HG03175 (cell line): ENCODE results near the gene ETF1.

Experiments
- ATAC-seq: cut with Tn5 transposase; IDR thresholded peaks from one replicate; pipeline ENCODE4 v1.9.1; 2021; ENCODE audit warnings: mild to moderate bottlenecking, moderate library complexity; ENCODE audit not compliant: unreplicated experiment

Gene ETF1

DNA sequence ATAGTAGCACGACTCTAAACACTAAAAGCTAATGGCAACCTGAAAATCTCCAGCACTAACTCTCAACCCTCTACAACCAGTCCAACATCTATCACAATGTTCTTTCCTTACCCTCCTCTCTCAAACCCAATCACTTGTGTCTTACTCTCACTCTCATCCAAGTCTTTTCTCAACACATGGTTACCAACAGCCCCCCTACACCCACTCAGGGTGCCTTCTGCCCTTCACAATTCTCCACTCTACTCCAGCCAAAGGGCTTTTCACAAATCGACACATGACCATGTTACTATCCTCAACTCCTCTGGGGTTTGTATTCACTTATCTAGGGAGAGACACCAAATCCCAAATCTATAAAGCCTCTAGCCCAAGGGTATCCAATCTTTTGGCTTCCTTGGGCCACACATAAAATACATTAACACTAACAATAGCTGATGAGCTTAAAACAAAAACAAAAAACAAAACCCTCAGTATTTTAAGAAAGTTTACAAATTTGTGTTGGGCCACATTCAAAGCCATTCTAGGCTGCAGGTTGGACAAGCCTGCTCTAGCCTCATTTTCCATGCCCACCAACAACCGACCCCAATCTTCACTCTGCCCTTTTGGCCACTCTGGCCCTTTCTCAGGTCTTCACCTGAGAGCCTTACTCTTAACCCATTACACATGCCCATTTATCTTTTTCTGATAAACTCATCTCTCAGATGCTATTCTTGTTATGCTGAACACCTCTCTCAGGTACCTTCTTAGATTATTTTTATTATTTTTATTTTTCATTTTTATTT is 20.5 kb upstream of the ETF1 start:
- ATAC-seq, result no peak

GRCh38 chr5:138560971-138561370 is 17.9 kb upstream of the ETF1 start:
- no peak for ATAC-seq

DNA sequence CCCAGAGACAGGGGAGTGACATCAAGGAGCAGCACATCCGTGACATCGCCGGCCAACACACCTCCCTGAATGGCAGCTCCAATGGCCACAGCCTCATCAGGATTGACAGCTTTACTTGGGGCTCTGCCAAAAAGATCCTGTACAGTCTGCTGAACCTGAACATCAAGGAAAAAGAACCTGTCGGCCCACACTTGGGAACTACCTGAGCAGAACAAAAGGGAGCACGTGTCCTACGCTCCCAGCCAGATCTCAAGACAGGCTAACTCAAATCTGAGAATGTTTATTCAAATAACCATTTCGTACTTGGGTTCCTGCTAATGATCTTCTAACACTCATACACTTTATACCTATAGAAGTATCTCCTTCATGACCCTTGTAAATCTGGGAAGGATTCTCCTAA is 16.9 kb upstream of the ETF1 start:
- ATAC-seq, result no peak

DNA sequence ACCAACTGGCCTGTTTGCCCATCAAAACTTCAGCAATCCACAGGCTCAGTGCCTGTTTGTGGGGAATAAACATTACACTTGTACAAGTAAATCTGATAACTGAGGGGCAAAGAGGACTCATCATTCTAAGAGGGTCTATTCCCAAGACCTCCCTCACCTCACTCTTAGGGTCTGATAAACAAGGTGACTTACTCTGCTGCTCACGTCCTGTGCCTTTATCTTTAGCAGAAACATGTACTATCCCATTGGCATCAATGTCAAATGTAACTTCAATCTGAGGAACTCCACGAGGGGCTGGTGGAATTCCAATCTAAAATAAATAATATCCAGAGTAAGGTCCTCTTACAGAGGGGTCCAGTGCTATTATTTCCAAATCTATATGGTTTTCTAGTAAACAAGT is 14.6 kb upstream of the ETF1 start:
- ATAC-seq, result no peak

DNA sequence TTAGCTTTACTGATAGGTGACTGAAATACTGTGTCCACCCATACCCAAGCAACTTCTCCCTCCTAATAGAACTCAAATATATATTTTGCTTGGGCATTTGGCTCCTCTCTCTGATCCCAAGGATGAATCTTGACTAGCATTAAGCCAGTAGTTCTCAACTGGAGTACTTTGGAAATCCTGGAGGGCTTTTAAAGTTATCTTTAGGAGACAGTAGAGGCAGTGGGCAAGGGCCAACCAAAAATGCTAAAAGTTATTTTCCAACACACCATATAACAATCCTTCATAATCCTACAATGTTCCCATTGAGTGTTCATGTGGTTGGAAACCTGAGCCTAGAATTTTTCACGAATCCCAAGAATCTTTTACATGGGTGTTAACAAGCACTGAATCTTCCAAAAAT is 11.1 kb upstream of the ETF1 start:
- no peak for ATAC-seq

DNA sequence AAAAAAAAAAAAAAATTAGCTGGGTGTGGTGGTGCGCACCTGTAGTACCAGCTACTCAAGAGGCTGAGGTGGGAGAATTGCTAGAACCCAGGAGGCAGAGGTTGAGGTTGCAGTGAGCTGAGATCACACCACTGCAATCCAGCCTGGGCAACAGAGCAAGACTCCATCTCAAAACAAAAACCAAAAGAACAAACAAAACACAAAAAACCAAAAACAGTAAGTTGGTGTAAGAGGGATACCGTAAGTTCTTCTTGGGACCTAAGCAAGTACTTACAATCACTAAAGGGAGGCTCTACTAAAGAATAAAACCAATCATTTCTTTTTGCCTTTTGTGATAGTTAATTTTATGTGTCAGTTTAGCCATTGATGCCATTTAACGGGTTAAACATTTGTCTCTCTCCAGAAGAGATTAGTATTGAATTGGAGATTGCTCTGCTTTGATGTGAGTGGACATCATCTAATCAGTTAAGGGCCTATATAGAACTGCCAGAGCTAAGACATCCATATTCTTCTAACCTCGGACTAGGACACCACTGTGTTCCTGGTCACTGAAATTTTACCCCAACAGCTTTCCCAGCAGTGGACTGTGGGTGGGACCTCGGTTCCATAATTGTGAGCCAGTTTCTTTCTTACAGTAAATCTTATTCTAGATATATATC is 10.5 kb upstream of the ETF1 start:
- no peak for ATAC-seq

DNA sequence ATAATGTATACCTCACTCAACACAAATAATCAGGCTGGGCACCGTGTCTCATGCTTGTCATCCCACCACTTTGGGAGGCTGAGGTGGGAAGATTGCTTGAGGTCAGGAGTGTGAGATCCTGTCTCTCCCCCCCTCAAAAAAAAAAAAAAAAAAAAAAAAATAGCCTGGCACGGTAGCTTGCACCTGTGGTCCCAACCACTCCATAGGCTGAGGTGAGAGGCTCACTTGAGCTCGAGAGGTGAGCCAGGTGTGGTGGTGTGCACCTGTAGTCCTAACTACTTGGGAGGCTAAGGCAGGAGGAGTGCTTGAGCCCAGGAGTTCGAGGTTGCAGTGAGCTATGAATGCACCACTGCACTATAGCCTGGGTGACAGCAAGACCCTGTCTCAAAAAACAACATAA is 9.6 kb upstream of the ETF1 start:
- ATAC-seq, result no peak

- no peak for ATAC-seq
Measured at GRCh38 chr5:138549414-138549813, 6.4 kb upstream of the ETF1 start.

- no peak for ATAC-seq
Measured at GRCh38 chr5:138545919-138546562, 3.0 kb upstream of the ETF1 start.

- no peak for ATAC-seq
Measured at GRCh38 chr5:138544181-138545134, 1.4 kb upstream of the ETF1 start.

DNA sequence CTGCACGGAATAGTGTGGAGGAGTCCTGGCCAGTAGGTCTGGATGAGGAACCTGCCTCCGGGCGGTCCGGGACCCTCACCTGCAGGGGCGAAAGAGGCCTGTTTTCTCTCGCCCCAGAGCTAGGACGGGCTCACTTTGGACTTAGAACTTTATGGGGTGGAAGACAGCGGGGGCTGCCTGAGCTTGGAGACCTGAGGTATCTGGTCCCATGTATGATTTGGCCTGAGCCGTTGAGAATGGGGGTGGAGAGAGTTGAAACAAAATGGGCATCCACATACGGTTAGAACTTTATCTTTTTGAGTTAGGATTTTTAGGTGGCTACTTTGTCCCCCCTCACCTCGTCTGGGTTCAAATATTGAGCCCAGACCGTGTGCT is 681 bp upstream of the ETF1 start:
- ATAC-seq, result peak; percentile 48

GRCh38 chr5:138542180-138542955 is 668 bp downstream of the ETF1 start:
- no peak for ATAC-seq

DNA sequence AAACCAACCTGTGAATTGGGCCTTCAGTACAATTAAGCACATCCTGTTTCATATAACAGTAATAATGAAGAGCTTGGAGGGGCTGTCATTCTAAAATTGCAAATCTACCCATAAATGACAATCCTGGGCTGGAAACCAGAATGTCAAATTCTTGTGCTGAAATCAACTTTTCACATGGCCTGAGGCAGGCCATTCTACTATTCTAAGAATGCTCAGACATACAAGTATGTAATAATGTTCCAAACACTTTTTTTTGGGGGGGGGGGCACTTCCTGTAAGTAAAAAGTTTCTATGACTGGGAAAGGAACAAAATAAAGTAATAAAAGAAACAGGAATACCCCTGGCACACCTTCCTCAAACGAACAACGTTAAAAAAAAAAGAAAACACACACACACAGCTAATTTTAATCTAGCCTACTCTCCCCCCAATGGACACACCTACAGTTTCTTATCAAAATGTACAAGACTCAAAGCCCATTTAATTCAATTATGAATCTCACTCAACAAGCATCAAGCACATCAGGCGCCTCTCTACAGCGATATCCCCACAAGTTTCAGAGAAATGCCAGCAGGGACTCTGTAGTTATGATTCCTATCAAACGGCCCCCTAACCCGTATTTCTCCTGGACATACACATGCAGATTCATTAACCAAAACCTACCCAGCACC is 1.4 kb downstream of the ETF1 start:
- no peak for ATAC-seq

- ATAC-seq, result no peak
Measured at GRCh38 chr5:138539791-138540190, 3.2 kb downstream of the ETF1 start.

DNA sequence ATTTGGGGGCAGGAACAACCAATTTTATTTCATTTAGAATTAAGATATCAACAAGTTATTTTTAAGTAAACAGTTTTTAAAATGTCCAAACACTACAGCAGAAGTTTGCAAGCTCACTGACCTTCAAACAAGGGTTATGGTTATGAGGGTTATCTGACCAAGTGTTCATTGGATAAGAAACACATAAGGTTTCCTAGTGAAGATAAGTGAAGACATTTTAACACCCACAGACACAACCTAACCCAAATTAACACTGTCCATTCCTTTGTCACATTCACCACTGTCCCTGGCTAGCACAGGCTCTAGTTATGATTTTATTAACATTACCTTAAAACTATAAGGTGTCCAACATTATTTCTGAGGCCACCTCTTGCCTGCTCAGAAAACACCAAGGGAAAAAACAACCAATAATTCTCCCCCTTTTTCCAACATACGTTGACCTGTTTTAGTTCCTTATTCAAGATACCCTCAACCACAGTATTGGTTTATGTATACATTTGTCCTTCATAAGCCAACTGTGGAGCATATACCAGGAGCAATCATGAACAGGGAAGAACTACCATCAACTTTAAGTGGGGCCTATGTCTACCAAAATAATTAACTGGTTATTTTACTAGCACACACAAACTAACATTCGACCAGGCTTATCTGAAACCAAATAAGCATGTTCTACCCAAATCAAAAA is 4.0 kb downstream of the ETF1 start:
- ATAC-seq, result no peak

GRCh38 chr5:138536665-138537315 is 6.2 kb downstream of the ETF1 start:
- ATAC-seq, result no peak

GRCh38 chr5:138536215-138536614 is 6.8 kb downstream of the ETF1 start:
- no peak for ATAC-seq
